Stimulated activated CD4-positive, alpha-beta T cell treated with anti-CD3 and anti-CD28 coated beads, Interleukin-4, amount 100 ng/mL, for 48 hours (primary cell): ENCODE results near the gene SLC30A5.
"Not testable (repeated sequence)": the region's sequence is repeated elsewhere in the genome, so short reads cannot be mapped to it uniquely, and the experiment has no call there.

Experiments used
- DNase-seq, 2 donors: peaks; one replicate each; pipeline ENCODE4 v3.0.0-alpha.2; 2020; ENCODE audit warnings: low read depth in 2 of 2

SLC30A5 gene

DNA sequence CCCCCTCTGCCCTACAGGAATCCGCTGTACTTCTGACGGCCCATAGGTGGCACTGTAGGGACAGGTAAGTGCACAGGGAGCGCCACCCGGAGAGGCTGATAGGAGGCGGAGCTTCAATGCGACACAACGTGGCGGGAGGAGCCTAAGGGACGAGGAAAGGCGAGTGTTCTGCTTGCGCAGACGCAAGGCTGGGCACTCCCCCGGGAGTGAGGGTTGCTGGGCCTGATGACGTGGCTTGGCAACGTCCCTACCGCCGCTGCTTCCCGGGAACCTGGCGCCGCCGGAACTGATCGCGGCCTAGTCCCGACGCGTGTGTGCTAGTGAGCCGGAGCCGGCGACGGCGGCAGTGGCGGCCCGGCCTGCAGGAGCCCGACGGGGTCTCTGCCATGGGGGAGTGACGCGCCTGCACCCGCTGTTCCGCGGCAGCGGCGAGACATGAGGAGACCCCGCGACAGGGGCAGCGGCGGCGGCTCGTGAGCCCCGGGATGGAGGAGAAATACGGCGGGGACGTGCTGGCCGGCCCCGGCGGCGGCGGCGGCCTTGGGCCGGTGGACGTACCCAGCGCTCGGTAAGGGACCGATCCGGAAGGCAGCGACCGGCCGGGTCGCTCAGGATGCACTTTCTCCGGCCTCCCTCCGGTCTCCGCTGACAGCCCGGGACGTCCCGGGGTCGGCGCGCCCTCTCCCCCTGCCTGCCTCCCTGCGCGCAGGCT lies at the start of gene SLC30A5:
Gene SLC30A5 (plus strand): TSS at position 244 of the 712 bp plus-strand sequence. CDS start 242 bp downstream, at position 486.
- peak; percentile 93 to 99 for DNase-seq

DNA sequence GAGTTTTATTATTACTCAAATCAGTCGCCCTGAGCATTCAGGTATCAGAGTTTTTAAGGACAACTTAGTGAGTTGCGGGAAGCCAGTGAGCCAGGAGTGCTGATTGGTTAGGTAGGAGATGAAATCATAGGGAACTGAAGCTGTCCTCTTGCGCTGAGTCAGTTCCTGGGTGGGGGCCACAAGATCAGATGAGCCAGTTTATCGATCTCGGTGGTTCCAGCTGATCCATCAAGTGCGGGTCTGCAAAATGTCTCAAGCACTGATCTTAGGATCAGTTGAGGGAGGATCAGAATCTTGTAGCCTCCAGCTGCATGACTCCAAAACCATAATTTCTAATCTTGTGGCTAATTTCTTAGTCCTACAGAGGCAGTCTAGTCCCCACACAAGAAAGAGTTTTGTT lies 48.6 kb upstream of the SLC30A5 start:
- DNase-seq, result not testable (repeated sequence)

DNA sequence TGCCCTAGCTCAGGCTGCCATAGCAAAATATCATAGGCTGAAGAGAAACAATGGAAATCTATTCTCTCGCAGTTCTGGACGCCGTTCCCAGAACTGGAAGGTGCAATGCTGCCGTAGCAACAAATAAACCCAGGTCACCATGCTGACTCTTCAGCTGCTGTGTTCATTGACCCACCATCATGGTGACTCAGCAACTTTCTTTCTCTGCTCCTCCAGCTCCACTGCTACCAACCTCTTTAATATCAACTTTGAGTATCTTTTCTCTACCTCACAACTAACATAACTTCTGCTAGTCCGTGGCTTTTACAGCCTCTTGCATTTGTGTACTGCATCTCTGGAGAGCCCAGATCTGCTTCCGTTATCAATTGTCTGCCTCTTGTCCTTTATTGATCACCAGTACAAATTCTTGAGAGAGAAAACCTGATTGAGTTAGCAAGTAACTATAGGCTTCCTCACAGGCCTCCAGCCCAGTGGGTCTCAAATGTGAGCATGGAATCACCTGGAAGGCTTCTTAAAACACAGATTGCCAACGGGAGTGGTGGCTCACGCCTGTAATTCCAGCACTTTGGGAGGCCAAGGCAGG lies 47.3 kb upstream of the SLC30A5 start:
- DNase-seq, result no peak

DNA sequence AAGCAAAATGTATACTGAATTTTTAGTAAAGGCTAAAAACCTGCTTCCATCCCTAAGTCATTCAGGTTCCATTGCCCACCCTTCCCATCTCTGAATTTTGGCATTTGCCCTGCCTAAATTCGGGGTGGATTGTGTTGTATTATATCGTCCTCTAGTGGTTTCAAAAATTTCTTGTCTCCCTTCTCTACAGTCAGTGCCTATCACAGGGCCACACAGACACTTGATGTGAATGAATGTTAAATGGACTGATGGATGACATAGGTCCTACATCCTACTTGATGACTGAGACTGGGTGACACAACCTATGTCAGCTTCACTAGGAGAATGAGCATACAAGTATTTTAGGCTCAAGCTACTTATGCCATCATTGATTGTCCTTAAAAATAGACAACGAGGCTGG lies 45.6 kb upstream of the SLC30A5 start:
- no peak for DNase-seq

DNA sequence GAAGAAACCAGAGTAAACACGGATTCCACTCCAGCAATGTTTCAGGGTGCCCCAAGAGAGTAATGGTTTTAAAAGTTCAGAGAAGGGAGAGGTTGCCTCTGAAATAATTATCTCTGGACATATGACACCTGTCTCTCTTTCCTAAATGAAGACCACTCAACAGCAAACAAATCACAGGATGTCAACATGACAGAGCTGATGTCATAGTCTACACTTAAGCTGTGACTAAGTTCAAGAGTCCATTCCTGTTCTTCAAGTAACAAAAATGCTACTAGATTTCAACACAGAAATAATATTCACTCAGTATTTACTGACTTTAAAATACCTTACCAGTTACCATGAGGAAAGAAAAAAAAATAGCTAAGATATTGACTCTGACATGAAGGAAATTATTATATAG lies 44.7 kb upstream of the SLC30A5 start:
- no peak for DNase-seq

DNA sequence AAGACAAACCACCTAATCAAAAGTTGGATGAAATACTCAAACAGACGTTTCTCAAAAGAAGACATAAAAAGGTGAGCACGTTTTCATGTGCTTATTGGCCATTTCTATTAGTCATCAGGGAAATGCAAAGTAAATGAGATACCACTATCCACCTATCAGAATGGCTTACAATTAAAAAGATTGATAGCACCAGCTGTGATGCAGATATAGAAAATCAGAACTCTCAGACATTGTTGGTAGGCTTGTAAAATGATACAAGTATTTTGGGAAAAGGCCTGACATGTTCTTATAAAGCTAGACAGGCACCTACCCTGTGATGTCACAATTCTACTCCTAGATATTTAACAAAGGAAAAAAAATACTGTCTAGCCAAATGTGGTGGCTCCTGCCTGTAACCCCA lies 44.0 kb upstream of the SLC30A5 start:
- DNase-seq, result no peak

DNA sequence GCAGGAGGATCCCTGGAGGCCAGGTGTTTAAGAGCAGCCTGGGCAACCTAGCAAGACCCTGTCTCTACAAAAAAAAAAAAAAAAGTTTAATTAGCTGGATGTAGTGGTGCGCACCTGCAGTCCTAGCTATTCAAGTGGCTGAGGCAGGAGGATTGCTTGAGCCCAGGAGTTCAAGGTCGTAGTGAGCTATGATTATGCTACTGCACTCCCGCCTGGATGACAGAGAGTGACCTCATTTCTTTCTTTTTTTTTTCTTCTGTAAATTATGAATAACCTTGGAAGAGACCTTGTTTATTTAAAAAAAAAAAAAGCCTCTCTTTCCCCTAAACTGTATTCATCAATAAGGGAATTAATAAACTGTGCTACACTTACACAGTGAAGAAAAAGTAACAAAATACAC lies 43.6 kb upstream of the SLC30A5 start:
- DNase-seq, result no peak

DNA sequence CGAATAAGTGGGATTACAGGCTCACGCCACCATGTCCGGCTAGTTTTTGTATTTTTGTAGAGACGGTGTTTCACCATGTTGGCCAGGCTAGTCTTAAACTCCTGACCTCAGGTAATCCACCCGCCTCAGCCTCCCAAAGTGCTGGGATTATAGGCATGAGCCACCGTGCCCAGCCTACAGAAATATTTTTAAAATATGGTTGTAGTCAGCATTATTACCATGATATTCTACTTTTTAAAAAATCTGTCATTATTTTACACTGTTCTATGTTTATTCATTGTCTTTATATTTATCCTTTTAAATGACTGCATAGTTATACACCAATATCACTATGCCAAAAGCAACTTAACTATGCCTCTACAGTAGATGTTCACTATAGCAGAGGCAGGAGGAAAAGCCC lies 41.6 kb upstream of the SLC30A5 start:
- DNase-seq, result no peak

DNA sequence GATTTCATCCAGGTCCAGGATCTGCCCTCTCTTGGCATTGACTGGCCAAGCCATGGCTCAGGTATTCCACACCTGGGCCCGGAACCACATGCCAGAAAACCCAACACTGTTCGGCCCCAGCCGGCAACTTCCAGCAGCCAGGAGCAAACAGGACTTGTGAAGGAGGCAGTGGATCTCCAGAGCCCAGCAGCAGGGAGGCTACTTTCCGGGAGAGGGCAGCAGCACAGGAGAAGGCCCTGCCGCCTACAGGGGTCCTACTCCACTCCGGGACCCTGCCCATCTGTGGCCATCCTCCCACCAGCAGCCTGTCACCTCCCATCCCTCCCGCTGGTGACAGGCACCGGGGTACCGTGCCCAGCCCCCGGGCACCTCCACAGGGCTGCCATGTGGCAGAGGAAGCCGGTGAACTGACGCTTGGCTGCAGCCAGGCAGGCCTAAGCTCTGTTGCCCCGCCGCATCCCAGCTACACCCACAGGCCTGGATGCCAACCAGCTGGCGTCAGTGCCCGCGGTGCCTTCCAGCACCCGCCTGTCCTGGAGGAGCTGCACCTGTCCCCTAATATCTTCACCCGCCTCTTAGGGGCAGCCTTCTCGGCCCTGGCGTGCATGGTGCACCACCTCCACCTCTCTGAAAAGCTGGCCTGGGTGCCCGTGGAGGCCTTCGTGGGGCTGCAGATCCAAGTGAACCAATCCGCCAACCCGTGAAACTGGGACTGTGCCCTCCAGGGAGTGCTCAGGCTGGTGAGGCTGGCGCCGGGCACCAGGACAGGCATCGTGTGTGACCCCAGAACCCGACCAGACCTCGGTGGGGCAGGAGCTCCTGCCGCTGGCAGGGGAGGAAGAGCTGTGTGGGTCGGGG lies 18.9 kb upstream of the SLC30A5 start:
- DNase-seq, result no peak

DNA sequence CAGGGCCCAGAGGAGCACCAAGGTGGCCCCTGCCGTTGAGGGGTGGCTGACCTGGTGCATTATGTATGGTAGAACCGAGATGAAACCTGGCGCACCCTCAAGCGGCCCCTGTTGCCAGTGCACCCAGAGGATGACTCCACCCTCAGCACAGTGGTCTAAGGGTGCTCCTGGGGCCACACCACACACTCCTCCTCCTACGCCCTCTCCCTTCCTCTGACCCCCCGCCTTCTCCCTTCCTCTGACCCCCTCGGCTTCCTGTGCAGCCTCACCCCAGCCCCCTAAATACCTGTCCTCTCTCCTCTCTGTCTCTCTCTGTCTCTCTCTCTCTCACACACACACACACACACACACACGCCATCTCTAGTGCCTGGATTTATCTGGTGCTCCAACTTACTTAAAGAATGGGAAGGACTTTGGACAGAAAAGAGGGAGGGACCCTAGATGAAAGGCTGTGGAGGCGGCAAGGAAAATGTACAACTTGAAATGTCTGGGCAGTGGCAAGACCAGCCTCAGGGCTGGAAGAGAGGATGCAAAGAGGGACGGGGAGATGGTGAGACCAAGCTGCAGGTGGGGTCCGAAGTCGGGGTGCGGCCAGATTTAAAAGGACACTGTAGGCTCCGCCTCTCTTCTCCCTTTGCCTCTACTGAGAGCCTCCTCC lies 18.2 kb upstream of the SLC30A5 start:
- no peak for DNase-seq

DNA sequence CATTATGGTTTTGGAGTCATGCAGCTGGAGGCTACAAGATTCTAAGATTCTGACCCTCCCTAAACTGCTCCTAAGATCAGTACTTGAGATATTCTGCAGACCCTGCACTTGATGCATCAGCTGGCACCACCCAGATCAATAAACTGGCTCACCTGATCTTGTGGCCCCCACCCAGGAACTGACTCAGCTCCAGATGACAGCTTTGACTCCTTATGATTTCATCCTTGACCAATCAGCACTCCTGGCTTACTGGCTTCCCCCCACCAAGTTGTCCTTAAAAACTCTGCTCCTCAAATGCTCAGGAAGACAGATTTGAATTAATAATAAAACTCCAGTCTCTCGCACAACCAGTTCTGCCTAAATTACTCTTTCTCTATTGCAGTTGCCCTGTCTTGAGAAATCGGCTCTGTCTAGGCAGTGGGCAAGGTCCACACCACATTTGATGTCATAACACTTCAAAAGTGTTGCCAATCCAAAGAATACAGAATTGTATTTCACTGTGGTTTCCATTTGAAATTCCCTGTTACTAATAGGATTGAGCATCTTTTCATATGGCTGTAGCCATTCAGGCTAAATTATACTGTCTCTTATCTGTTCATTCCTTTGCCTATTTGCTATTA lies 14.8 kb upstream of the SLC30A5 start:
- no peak for DNase-seq

DNA sequence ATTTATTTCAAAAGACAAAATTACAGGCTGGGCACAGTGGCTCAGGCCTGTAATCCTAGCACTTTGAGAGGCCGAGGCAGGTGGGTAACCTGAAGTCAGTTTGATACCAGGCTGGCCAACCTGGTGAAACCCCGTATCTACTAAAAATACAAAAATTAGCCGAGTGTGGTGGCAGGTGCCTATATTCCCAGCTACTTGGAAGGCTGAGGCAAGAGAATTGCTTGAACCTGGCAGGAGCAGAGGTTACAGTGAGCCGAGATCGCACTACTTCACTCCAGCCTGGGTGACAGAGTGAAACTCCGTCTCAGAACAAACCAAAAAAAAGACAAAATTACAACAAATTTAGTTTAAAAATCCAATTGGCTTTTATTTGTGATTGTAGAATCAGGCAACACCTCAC lies 14.3 kb upstream of the SLC30A5 start:
- no peak for DNase-seq

DNA sequence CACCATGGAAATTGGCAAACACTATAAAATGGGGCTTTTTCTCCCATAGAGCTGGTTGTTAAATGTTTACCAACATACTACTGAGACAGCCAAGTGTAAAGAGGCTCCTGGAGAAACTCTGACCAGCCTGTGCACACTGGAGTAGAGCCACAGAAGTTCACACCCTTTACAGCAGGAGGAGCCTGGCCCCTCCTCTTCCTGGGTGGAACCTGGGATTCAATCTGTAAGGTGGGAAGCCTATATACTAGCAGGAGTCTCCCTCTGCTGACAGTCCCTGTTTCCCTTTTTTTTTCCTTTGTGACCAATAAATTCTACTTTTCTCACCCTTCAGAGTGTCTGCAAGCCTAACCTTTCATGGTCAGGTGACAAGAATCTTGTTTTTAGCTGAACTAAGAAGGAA lies 10.4 kb upstream of the SLC30A5 start:
- no peak for DNase-seq

DNA sequence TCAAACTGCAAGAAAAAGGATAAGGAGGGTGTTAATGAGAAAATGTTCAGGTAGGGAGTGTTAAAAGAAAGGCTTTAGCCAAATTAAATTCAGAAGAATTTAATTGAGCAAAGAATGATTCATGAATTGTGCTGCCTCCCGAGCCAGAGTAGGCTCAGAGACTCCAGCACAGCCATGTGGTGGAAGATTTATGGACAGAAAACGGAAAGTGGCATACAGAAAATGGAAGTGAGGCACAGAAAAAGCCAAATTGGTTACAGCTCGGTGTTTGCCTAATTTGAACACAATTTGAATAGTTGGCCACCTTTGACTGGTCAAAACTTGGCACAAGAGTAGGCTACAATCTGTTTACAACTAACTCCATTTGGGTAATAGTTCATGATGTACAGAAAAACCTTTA lies 9.6 kb upstream of the SLC30A5 start:
- DNase-seq, result no peak

DNA sequence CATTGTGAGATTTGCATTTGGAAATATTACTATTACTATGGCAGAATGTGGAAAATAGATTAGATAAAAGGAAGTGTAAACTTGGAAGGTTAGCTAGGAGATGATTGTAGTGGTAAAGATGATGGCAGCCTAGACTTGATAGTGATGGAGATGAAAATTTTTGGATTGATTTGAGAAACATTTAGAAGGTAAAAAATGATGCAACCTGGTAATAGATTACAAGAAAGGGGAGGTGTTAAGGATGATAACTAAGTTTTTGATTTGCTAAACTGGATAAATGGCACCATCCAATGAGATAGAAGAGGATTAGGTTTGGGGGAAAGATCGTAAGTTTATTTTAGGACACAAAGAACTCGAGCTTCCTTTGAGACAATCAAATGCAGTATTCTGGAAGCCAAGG lies 8.9 kb upstream of the SLC30A5 start:
- no peak for DNase-seq

DNA sequence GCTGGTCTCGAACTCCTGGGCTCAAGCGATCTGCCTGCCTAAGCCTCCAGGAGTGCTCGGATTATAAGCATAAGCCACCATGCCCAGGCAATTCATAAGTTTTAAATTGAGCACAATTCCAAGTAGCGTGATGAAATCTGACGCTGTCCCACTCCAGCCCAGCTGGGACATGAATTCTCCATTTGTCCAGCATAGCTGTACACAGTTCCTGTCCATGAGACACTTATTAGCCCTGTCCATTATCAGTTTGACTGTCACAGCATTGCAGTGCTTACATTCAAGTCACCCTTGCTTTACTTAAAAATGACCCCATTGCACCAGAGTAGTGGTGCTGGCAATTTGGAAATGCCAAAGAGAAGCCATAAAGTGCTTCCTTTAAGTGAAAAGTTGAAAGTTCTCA lies 7.6 kb upstream of the SLC30A5 start:
- DNase-seq, result no peak

DNA sequence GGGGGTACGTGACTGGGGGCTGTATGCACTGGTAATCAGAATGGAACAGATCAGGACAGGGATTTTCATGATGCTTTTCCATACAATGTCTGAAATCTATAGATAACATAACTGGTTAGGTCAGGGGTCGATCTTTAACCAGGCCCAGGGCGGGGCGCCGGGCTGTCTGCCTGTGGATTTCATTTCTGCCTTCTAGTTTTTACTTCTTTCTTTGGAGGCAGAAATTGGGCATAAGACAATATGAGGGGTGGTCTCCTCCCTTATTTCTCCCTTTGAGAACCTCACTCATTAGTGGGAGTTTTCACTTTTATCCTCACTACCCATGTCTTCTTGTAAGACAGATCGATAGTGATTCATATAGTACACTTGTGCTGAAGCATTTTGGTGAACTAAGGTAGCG lies 5.8 kb upstream of the SLC30A5 start:
- DNase-seq, result not testable (repeated sequence)

DNA sequence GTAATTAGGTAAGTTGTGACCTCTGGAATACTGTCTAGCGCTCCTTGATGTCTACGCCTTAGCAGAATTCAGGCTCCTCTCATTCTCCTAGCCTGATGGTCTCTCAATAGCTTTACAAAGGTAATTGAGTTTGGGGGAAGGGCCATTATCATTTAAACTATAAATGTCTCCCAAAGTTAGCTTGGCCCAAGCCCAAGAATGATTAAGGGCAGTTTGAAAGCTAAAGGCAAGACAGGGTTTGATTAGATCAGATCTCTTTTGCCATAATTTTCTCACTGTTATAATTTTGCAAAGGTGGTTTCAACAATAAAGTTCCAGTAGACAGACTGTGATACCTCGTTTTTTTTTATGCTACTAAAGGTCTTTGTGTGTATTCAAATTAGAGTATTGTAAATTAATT lies 3.7 kb upstream of the SLC30A5 start:
- DNase-seq, result no peak

DNA sequence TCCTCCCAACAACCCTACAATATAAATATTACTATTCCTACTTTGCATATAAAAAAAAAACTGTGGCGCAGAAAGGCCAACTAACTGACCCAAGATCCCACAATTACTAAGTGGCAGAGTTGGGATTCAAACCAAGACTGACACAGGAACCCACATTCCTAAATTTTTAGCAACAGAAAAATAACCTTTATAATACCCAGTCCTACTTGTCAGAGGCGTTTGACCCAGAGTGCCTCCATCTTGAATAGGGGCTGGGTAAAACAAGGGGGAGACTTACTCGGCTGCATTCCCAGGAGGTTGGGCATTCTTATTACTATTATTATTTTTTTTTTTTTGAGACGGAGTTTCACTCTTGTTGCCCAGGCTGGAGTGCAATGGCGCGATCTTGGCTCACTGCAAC lies 2.0 kb upstream of the SLC30A5 start:
- DNase-seq, result no peak

DNA sequence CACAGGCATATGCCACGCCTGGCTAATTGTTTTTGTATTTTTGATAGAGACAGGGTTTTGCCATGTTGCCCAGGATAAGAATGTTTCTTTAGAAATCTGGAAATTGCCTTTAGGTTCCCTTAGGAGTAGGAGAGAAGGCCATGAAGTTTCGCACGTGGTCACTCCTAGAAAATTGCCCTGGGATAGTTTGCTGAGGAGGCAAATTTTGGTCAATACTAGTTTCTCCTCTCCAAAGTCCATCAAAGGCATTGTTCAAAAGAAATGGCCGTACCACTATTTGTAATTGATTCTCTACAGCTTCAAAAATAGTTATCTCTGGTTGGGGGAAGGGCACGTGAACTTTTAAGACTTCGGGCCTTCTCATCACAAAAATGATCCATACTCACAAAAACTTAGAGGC lies 845 bp upstream of the SLC30A5 start:
- DNase-seq, result no peak

DNA sequence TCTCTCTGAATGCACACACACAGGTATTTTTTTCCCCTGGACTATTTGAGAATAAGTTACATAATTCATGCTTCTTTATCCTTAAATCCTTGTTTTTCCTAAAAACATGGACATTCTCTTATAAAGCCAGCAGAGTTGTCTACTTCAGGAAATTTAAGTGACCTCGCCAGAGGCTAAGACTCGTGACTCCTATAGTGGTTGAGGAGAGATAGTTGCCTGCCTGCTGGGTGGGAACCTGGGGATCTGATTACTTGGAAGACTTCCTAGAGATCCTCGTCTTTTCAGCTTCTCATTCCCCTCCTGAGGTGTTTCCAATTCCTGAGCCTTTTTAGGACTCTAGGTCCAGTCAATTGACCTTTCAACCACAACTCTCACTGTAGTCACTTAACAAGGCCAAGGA lies 5.5 kb downstream of the SLC30A5 start:
- DNase-seq, result no peak

DNA sequence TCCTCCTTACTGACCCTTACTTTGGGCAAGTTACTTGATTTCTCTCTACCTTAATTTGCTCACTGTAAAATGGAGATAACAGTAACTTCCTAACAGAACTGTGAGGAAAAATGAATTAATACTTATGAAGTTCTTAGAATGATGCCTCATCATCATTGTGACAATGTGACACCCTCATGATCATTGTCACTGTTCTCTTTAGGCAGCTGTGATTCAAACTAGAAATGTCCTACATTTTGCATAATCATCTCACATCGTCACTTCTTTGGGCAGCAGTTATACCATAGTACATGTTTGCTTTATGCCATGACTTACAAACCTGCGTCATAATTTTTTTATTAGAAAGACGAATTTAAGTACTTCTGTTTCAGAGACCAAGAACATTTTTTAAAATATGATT lies 9.7 kb downstream of the SLC30A5 start:
- DNase-seq, result no peak
